ENCODE data around the gene NRCAM.

Gene NRCAM

GRCh38 chr7:108143658-108144420 lies 312.4 kb downstream of the NRCAM start:
- DNase-seq = no peak

- no peak for DNase-seq
Observed at GRCh38 chr7:108142675-108143259, 313.5 kb downstream of the NRCAM start.

GRCh38 chr7:108142180-108142579 lies 314.1 kb downstream of the NRCAM start:
- no peak for DNase-seq

GRCh38 chr7:108140671-108141070 lies 315.6 kb downstream of the NRCAM start:
- DNase-seq = no peak

GRCh38 chr7:108138911-108139310 lies 317.3 kb downstream of the NRCAM start:
- no peak for DNase-seq

GRCh38 chr7:108137993-108138392 lies 318.2 kb downstream of the NRCAM start:
- DNase-seq = no peak

- DNase-seq = no peak
Observed at GRCh38 chr7:108137040-108137439, 319.2 kb downstream of the NRCAM start.

GRCh38 chr7:108136191-108136688 lies 320.0 kb downstream of the NRCAM start:
- DNase-seq = no peak

GRCh38 chr7:108135446-108136190 lies 320.6 kb downstream of the NRCAM start:
- DNase-seq = no peak

- DNase-seq = no peak
Observed at GRCh38 chr7:108134486-108134885, 321.8 kb downstream of the NRCAM start.

GRCh38 chr7:108132551-108133265 lies 323.5 kb downstream of the NRCAM start:
- no peak for DNase-seq

- no peak for DNase-seq
Observed at GRCh38 chr7:108130261-108130660, 326.0 kb downstream of the NRCAM start, which contains the start of gene LAMB4. Gene LAMB4, minus strand, starts transcription at chr7:108130361. Its CDS starts 7,197 bp downstream, at chr7:108123164.

- no peak for DNase-seq
Observed at GRCh38 chr7:108129018-108129965, 326.9 kb downstream of the NRCAM start.

GRCh38 chr7:108128514-108128913 lies 327.7 kb downstream of the NRCAM start:
- DNase-seq = no peak

GRCh38 chr7:108127461-108127860 lies 328.8 kb downstream of the NRCAM start:
- DNase-seq = no peak

- DNase-seq = no peak
Observed at GRCh38 chr7:108124820-108125219, 331.4 kb downstream of the NRCAM start.

- no peak for DNase-seq
Observed at GRCh38 chr7:108122181-108122580, 334.1 kb downstream of the NRCAM start.

GRCh38 chr7:108120933-108121332 lies 335.3 kb downstream of the NRCAM start:
- no peak for DNase-seq

- DNase-seq = no peak
Observed at GRCh38 chr7:108120196-108120595, 336.0 kb downstream of the NRCAM start.

GRCh38 chr7:108118959-108119358 lies 337.3 kb downstream of the NRCAM start:
- no peak for DNase-seq

GRCh38 chr7:108114117-108114841 lies 342.0 kb downstream of the NRCAM start:
- DNase-seq = no peak

Measured in activated T-cell treated with anti-CD3 and anti-CD28 coated beads for 4 hours (primary cell).